Activated naive CD4-positive, alpha-beta T cell treated with anti-CD3 and anti-CD28 coated beads, Interleukin-2, amount 50 U/mL, for 72 hours (primary cell): ENCODE measurements around the gene CRIP2. TPM values are rescaled to one million over a fixed set of nuclear protein-coding genes. Genes with fewer than 3 reads are reported as not detected.
A peak's percentile ranks its signal among the peaks of the same experiment; 100 is the strongest.

Experiments
- ATAC-seq, 2 donors: fragments of 150-1000 bp; cut with Tn5 transposase; 2 replicates each; pipeline ENCODE4 v1.10.0; 2021; ENCODE audit warnings: mild to moderate bottlenecking in 2 of 2, moderate library complexity in 2 of 2
- DNase-seq, 2 donors: peaks; one replicate each; pipeline ENCODE4 v3.0.0; 2021 to 2022; ENCODE audit warnings: low spot score in 2 of 2
- H3K27ac Mint-ChIP-seq, 2 donors: one replicate each; pipeline ENCODE4 v1.8.0; 2022; ENCODE audit warnings: mild to moderate bottlenecking in 2 of 2, mixed read lengths in 2 of 2
- H3K36me3 Mint-ChIP-seq, 2 donors: one replicate each; pipeline ENCODE4 v1.8.0; 2022; ENCODE audit warnings: mixed read lengths in 2 of 2
- H3K9me3 Mint-ChIP-seq, 2 donors: one replicate each; pipeline ENCODE4 v1.8.0; 2022; ENCODE audit warnings: mixed read lengths in 2 of 2
- total RNA-seq, 2 donors: library from RNA; stranded (reverse); gene quantifications; one replicate each; pipeline ENCODE4 v1.2.3, GENCODE V29; 2022

CRIP2 gene, protein sequence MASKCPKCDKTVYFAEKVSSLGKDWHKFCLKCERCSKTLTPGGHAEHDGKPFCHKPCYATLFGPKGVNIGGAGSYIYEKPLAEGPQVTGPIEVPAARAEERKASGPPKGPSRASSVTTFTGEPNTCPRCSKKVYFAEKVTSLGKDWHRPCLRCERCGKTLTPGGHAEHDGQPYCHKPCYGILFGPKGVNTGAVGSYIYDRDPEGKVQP
- under 1 TPM; 0.27 to 0.34 TPM for total RNA-seq

DNA sequence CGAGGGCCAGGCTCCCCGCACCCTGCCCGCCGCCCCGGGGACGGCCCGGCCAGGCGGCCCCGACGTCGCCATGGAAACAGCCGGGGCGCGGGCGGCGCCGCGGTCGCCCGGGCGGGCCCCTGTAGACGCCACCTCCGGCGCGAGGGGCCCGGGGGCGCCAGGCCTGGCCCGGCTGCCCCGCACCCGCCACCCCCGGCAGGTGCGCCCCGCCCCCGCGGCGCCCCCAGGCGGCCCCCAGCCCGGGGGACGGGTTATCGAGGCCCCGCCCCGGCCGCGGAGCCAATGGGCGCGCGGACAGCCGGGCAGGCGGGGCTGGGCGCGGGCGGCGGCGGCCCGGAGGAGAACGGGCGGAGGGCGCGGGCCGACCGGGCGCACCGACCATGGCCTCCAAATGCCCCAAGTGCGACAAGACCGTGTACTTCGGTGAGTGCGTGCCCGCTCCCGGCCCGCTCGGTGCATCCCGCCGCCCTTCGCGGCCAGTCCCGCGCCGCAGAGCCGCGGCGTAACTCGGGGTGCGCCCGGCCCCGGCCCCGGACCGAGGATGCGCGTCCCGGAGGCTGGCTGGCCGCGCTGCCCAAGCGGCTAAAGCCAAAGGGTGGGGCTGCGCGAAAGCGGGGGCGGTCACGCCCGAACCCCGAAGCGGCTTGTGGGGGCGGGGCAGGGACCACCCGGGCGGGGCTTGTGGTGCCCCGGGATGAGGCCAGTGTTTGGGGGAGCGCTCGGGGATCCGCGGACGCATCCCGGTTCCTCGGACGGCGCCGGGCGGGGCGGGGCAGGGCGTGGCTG lies at the start of gene CRIP2:
Gene CRIP2, plus strand, starts transcription at position 339 of the 786 bp plus-strand sequence. Its CDS starts 42 bp downstream, at position 381.
- H3K9me3 Mint-ChIP-seq = no peaks in the 10 kb centered on the region
- ATAC-seq (peak; percentile 46 to 62), DNase-seq (no peak)

DNA sequence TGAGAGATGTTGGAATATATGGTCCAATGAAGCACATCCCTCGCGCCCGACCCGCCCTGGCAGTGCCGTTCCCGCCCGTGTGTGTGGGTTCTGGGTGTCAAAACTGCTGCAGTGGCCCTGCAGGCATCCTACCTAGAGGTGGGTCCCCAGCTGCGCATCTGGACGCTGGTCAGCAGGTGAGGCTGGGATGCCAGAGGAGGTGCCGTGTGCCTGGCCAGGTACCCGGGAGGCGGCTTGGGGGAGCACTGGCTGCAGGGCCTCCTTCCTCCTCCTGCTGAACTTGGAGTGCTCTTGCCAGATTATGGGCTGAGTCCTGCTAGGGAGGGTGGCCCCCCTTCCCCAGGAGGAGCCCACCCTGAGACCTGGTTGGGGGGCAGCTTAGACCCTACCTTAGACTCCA lies 49.8 kb upstream of the CRIP2 start:
- no peak for ATAC-seq
- peaks cover 10 to 41% of the 10 kb centered on the region in 2 donors for H3K36me3 Mint-ChIP-seq
- no peaks in the 10 kb centered on the region for H3K9me3 Mint-ChIP-seq
- no peak for DNase-seq
- no peak overlapping the region for H3K27ac Mint-ChIP-seq

More for the DNA sequence above, at the start of gene CRIP2:
- peaks cover 0 to 5% of the 10 kb centered on the region in 2 donors for H3K36me3 Mint-ChIP-seq
- no peak within 1 kb of the TSS for H3K27ac Mint-ChIP-seq

DNA sequence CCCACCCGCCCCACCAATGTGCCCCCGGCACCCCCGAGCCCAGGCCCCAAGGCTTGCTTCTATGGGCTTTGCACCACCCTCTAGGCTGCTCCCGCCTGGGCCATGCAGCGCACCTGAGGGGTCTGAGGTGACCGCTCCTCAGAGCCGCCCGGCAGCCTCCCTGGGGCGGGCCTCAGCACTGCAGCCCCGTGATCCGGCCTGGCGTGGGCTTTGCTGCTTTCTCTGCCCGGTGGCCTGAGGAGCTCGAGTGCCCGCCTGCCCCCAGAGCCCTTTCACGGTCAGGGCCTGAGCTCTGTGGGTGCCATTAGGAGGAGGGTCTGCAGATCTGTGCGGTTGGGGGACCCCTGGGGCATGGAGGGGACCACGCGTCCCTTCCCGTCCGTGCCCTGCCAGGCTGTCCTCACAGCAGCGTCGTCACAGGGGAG lies 48.8 kb upstream of the CRIP2 start:
- ATAC-seq (no peak), DNase-seq (no peak)
- Mint-ChIP-seq H3K27ac (no peak overlapping the region), H3K36me3 (peaks cover 11 to 48% of the 10 kb centered on the region in 2 donors), H3K9me3 (no peaks in the 10 kb centered on the region)

DNA sequence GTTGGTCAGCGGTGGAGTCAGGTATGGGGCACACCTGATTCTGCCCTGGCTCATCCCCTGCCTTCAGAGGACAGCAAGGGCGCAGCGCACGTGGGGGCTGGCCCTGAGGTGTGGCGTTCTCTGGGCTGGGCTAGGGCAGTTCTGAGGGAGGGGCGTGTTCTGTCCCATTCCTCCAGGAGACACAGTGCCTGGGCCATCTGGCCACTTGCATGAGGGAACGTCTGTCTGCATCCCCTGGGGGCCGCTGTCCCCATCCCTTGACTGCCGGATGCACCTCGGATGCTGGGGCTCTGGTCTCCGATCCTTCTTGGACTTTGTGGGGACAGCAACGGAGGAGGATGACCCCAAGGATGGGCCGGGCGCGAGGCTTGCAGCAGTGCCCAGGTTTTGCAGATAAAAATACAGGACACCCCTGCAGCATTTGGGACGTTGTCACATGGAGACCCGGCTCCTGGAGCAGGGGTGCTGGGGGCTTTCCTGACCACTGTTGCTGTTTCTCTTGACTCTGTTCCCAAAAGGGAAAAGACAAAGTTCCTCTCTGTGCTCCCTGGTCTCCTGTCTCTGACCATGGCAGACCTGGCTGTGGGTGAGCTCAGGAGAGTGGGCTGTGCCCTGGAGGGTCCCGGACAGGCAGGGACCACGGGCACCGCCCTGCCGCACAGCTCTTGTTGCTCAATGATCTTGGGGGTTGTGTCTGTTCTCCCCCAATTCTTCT lies 48.0 kb upstream of the CRIP2 start:
- Mint-ChIP-seq H3K9me3 (no peaks in the 10 kb centered on the region), H3K27ac (peak overlapping the region in 1 of 2 donors; percentile 44), H3K36me3 (peaks cover 8 to 45% of the 10 kb centered on the region in 2 donors)
- DNase-seq = no peak
- ATAC-seq = no peak

DNA sequence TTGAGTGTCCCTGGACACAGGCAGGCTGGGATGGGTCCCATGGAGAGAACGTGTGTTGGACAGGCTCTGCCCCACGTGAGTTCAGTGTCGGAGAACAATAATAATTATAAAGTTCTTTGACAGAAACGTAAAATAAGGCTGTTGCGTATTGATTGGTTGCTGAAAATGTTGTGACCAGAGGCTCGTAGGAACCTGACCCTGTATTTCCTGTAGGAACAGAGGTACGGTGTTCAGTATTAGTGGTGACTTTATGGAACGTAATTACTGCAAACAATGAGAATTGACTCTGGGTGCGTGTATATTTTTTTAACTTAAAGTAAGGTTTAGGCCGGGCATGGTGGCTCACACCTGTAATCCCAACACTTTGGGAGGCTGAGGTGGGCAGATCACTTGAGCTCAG lies 47.2 kb upstream of the CRIP2 start:
- Mint-ChIP-seq H3K9me3 (no peaks in the 10 kb centered on the region), H3K36me3 (peaks cover 8 to 39% of the 10 kb centered on the region in 2 donors), H3K27ac (peak overlapping the region in 1 of 2 donors; percentile 44)
- DNase-seq (no peak), ATAC-seq (no peak)

DNA sequence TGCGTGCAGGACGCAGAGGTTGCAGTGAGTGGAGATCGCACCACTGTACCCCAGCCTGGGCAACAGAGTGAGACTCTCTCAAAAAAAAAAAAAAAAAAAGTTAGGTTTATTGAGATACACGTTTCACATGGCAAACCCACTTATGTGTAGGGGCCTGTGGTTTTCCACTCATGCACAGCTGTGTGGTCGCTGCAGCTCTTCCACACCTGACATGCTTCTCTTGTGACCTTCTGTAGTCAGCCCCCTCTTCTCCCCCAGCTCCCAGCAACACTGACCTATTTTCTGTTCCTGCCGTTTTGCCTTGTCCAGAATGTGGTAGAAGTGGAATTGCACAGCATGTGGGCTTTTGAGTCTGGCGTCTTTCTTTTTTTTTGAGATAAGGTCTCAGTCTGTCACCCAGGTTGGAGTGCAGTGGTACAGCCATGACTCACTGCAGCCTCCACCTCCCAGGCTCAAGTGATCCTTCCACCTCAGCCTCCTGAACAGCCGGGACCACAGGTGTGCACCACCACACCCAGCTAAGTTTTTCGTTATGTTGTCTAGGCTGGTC lies 46.6 kb upstream of the CRIP2 start:
- H3K9me3 Mint-ChIP-seq = no peaks in the 10 kb centered on the region
- ATAC-seq (no peak), DNase-seq (no peak)
- no peak overlapping the region for H3K27ac Mint-ChIP-seq
- H3K36me3 Mint-ChIP-seq = peaks cover 8 to 35% of the 10 kb centered on the region in 2 donors

DNA sequence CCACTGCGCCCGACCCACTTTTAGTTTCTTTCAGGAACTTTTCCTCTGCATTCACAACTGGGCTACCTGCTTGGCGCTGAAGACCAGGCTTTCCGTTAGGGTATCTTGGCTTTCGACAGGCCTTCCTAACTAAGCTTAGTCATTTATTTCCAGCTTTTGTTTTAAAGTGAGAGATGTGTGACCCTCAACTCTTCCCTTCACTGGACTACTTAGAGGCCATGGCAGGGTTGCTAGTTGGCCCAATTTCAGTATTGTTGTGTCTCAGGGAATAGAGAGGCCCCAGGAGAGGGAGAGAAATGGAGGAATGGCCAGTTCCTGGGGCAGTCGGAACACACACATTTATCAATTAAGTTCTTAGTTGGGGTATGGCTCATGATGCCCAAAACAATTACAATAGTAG lies 44.6 kb upstream of the CRIP2 start:
- DNase-seq (no peak), ATAC-seq (no peak)
- H3K9me3 Mint-ChIP-seq = no peaks in the 10 kb centered on the region
- H3K27ac Mint-ChIP-seq = peak overlapping the region in 1 of 2 donors; percentile 60
- H3K36me3 Mint-ChIP-seq = peaks cover 4 to 29% of the 10 kb centered on the region in 2 donors

DNA sequence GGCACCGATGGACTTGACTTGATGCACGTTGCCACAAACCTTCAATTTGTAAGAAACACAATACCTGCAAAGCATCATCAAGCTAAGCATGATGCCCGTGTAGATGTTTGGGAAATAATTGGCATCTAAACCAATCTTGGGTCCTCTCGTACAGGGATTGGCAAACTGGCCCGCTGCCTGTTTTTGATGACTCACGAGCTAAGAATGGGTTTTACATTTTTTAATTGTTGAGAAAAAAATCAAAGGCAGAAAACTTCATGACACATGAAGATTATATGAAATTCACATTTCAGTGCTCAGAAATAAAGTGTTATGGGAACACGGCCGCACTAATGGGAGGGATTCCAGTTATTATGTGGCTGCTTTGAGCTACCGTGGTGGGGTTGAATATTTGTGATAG lies 44.1 kb upstream of the CRIP2 start:
- ATAC-seq = no peak
- Mint-ChIP-seq H3K9me3 (no peaks in the 10 kb centered on the region), H3K36me3 (peaks cover 4 to 29% of the 10 kb centered on the region in 2 donors), H3K27ac (no peak overlapping the region)
- no peak for DNase-seq

DNA sequence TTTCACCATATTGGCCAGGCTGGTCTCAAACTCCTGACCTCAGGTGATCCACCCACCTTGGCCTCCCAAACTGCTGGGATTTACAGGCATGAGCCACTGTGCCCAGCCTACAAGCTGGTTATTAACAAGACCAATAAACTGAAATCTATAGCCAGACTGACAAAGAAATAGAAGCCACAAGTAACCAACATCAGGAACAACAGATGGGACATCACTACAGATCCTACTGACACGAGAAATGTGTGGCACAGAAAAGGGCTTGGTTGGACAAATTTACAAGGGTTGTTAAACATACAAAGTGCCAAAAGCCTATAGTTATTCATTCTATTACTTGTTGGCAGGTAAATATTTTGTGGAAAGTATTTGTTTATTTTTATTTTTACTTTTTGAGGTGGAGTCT lies 43.4 kb upstream of the CRIP2 start:
- ATAC-seq (no peak), DNase-seq (no peak)
- Mint-ChIP-seq H3K9me3 (no peaks in the 10 kb centered on the region), H3K27ac (no peak overlapping the region), H3K36me3 (peaks cover 4 to 29% of the 10 kb centered on the region in 2 donors)

DNA sequence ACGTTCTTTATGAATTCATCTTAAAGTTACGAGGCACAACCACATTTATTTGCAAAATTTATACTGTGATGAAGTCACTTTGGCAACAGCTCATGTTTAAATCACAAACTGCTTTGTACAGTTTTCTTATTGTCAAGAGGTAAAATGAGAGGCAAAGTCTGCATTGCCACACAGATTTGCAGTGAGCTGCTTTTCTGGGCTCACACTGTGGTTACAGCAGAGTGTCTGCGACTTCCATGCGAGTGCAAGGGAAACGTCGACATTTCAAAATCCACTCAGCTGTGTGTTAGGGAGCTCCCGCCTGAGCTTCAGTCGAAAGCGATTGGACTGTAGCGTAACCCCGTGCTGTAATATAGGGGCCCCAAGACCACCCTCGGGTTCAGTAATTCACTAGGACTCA lies 42.0 kb upstream of the CRIP2 start:
- ATAC-seq = no peak
- Mint-ChIP-seq H3K9me3 (no peaks in the 10 kb centered on the region), H3K36me3 (peaks cover 4 to 18% of the 10 kb centered on the region in 2 donors), H3K27ac (peak overlapping the region in 1 of 2 donors; percentile 55)
- DNase-seq = no peak

DNA sequence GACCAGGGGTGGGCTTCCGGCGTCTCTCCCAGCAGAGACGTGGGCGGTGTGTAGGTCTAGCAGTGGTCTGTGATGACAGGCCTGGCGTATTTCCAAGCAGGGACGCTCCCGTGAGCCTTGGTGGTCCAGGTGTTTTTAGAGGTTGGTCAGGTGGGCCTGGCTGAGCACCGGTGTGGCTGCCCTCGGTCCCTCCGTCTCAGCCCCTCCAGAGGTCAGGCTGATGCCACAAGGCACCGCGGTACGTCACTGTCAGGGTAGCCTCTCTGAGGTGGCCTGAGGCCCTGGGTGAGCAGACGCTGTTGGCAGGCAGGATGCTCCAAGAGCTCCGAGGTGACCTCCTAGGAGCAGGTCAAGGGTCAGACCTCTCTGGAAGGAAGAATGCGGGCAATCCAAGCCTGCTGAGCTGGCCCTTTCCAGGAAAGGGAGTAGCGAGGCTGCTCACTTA lies 41.4 kb upstream of the CRIP2 start:
- no peak for ATAC-seq
- no peaks in the 10 kb centered on the region for H3K9me3 Mint-ChIP-seq

DNA sequence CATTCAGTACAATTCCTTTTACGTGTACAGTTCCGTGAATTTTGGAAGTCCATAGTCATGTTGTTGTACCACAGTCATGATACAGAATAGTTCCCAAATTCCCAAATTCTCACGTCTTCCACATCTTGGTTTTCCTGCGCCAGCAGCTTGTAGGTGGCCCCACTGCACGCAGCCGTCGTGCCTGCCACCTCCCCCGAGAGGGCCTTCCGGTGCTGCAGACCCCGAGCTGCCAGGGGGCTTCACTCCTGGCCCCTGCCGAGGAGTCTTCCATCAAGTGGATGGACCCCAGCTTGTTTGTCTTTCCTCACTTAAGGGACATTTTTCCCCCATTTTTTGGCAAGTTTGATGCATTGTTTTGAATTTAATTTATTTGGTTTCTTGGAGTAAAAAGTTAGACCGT lies 38.2 kb upstream of the CRIP2 start:
- no peaks in the 10 kb centered on the region for H3K36me3 Mint-ChIP-seq

More for the DNA sequence above, 41.4 kb upstream of the CRIP2 start:
- no peak for DNase-seq
- Mint-ChIP-seq H3K36me3 (peaks cover 4 to 16% of the 10 kb centered on the region in 2 donors), H3K27ac (peak overlapping the region in 1 of 2 donors; percentile 55)

DNA sequence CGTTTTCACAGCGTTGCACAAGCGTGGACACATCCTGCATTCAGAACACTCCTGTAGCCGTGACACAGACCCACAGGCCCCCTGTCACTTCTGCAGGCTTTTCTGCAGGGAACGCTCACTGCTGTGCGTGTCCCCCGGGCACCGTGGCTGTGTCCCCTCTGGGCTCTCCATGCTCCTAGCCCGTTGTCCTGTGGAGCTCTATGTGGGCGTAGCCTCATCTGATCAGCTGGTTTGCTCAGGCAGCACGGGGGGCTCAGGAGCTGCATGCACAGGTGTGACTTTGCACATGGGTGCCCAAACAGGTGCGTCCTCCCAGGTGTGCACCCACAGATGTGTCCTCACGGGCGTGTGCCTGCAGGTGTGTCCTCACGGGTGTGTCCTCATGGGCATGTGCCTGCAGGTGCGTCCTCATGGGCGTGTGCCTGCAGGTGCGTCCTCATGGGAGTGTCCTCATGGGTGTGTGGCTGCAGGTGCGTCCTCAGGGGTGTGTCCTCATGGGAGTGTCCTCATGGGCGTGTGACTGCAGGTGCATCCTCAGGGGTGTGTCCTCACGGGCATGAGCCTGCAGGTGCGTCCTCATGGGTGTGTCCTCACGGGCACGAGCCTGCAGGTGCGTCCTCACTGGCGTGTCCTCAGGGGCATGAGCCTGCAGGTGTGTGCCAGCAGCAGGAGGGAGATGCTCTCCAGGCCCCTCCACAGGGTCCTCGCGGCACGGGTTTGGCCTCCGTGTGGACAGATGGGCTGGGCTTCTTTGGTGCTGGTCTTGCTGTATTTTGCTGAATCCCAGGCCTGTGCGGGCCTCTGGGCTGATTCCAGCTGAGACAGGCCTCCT lies 37.5 kb upstream of the CRIP2 start:
- no peaks in the 10 kb centered on the region for H3K36me3 Mint-ChIP-seq
- ATAC-seq = no peak
- H3K27ac Mint-ChIP-seq = peak overlapping the region in 1 of 2 donors; percentile 85
- H3K9me3 Mint-ChIP-seq = no peaks in the 10 kb centered on the region
- DNase-seq = no peak

More for the DNA sequence above, 38.2 kb upstream of the CRIP2 start:
- ATAC-seq = no peak
- H3K9me3 Mint-ChIP-seq = no peaks in the 10 kb centered on the region
- no peak for DNase-seq
- H3K27ac Mint-ChIP-seq = peak overlapping the region in 1 of 2 donors; percentile 85

DNA sequence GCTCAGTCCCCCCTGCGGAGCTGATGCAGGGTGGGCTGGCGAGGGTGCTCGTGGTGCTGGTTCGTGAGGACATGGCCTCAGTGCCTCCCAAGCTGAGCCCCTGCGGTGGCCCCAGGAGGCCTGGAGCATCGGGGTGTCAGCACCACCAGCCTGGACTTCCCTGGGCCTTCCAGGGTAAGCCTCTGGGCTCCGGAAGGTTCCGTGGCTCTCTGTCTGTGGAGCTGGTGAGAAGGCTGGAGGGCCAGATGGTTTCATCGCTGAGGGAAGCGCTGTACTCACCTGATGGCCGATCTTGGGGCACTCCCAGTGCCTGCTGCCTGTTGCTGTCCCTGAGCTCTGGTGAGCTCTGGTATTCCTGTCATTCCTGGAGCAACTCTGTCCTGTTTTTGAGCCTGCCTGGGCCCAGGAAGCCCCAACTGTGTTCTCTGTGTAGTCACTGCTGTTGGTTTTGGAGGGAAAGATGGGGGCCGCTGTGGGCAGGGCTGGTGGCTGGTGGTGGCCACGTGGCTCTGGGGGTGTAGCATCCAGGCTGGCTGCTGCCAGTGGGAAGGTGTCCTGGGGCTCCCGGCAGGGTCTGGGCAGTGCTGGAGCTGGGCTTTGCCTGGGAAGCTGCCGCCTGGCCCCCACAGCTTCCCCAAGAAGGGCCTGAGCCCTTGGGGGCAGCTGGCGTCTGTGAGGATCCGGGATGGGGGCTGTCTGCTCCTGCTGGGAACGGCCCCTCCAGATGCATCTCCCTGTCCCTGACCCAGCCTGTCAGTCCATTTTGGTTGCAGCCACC lies 36.7 kb upstream of the CRIP2 start:
- no peaks in the 10 kb centered on the region for H3K36me3 Mint-ChIP-seq
- H3K27ac Mint-ChIP-seq = no peak overlapping the region
- H3K9me3 Mint-ChIP-seq = no peaks in the 10 kb centered on the region
- ATAC-seq = no peak
- no peak for DNase-seq

DNA sequence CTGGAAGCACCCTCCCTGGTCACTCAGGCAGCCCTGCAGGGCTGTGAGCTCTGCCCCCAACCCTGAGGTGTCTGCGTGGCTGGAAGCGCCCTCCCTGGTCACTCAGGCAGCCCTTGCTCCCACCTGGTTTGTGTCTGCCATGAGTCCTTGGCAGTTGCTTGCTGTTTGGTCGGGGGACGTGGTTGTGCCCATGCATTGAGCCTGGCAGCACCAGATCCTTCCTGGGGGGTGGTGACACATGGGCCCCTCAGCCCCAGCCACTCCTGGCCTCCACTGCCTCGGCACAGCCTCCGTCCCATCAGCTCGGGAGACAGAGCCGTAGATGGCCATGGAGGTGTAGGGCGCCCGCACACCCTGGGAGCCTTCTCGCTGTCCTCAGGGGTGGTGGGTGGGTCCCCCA lies 35.4 kb upstream of the CRIP2 start:
- Mint-ChIP-seq H3K9me3 (no peaks in the 10 kb centered on the region), H3K27ac (no peak overlapping the region), H3K36me3 (no peaks in the 10 kb centered on the region)
- no peak for DNase-seq
- ATAC-seq = no peak
